Progenitor cell of endocrine pancreas (in vitro differentiated cells): ENCODE measurements around the gene MMP15. TPM values are rescaled to one million over a fixed set of nuclear protein-coding genes. Genes with fewer than 3 reads are reported as not detected.
"Not testable (repeated sequence)": the region's sequence is repeated elsewhere in the genome, so short reads cannot be mapped to it uniquely, and the experiment has no call there.

Source experiments
- DNase-seq: peaks from one replicate; pipeline ENCODE4 v3.0.0; 2021; ENCODE audit warnings: low spot score; ENCODE audit not compliant: unreplicated experiment
- H3K27ac Mint-ChIP-seq: 2 replicates; pipeline ENCODE4 v1.8.0; 2021; ENCODE audit warnings: mild to moderate bottlenecking, moderate library complexity, mixed read lengths
- H3K27me3 Mint-ChIP-seq: 2 replicates; pipeline ENCODE4 v1.8.0; 2021; ENCODE audit warnings: mixed read lengths
- H3K36me3 Mint-ChIP-seq: 2 replicates; pipeline ENCODE4 v1.8.0; 2022; ENCODE audit warnings: mixed read lengths; ENCODE audit not compliant: insufficient read depth
- H3K4me1 Mint-ChIP-seq: 2 replicates; pipeline ENCODE4 v1.8.0; 2021; ENCODE audit warnings: low read depth, mixed read lengths
- H3K4me3 Mint-ChIP-seq: 2 replicates; pipeline ENCODE4 v1.8.0; 2021; ENCODE audit warnings: low read depth, mild to moderate bottlenecking, moderate library complexity, mixed read lengths
- H3K9me3 Mint-ChIP-seq: 2 replicates; pipeline ENCODE4 v1.8.0; 2021; ENCODE audit warnings: low read depth, mixed read lengths
- total RNA-seq: library from RNA; stranded (reverse); gene quantifications from 2 replicates; pipeline ENCODE4 v1.2.1, GENCODE V29; 2021
- TF ChIP-seq, protein P1 (sequence below): fragments of 200-600 bp; sonication (generic); IDR thresholded peaks from one replicate; pipeline ENCODE4 v1.5.0; 2021; ENCODE audit warnings: antibody characterized with exemption, mild to moderate bottlenecking; ENCODE audit not compliant: unreplicated experiment

MMP15 gene
- total RNA-seq, 1 donor from 2014 or later: 85.0 TPM

DNA sequence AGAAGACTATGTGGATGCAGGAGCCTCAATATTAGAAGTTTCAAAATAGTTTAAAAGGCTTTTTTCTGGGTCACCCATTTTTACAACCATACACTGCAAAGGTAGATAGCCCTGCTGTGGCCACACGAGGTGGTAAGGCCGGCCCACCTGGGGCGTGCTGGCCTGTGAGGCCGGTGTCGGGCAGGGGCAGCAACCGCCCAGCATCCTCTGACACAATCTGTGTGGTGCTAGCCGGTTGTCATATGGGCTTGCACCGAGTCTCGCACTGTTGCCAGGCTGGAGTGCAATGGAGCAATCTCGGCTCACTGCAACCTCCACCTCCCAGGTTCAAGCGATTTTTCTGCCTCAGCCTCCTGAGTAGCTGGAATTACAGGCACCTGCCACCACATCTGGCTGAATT is 59.6 kb downstream of the MMP15 start:
- Mint-ChIP-seq H3K36me3 (no peaks in the 10 kb centered on the region), H3K4me1 (peaks cover 3% of the 10 kb centered on the region), H3K4me3 (no peak overlapping the region), H3K9me3 (no peaks in the 10 kb centered on the region), H3K27me3 (no peaks in the 10 kb centered on the region), H3K27ac (no peak overlapping the region)
- no peak for DNase-seq
- TF ChIP-seq, protein P1, sequence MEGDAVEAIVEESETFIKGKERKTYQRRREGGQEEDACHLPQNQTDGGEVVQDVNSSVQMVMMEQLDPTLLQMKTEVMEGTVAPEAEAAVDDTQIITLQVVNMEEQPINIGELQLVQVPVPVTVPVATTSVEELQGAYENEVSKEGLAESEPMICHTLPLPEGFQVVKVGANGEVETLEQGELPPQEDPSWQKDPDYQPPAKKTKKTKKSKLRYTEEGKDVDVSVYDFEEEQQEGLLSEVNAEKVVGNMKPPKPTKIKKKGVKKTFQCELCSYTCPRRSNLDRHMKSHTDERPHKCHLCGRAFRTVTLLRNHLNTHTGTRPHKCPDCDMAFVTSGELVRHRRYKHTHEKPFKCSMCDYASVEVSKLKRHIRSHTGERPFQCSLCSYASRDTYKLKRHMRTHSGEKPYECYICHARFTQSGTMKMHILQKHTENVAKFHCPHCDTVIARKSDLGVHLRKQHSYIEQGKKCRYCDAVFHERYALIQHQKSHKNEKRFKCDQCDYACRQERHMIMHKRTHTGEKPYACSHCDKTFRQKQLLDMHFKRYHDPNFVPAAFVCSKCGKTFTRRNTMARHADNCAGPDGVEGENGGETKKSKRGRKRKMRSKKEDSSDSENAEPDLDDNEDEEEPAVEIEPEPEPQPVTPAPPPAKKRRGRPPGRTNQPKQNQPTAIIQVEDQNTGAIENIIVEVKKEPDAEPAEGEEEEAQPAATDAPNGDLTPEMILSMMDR: no peak

DNA sequence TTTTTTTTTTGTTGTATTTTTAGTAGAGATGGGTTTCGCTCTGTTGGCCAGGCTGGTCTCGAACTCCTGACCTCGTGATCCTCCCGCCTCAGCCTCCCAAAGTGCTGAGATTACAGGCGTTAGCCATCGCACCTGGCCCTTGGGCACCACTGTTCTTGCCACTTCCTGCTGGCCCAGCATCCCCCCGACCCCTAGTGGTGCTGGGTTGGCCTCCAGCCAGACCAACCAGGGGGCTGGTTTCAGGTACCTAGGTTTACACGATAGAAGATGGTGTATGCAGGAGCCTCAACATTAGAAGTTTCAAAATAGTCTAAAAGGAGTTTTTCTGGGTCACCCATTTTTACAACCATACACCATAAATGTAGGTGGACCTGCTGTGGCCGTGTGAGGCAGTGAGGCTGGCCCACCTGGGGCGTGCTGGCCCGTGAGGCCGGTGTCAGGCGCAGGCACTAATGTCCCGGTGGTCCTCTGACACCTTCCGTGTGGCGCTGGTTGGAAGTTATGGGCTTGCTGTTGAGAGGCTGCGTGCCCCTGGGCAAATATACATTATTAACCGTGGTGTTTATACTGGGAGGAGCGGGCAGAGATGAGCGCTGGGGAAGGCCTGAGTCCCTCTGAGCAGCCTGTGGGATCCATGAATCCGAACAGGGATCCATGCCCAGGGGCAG is 60.2 kb downstream of the MMP15 start:
- Mint-ChIP-seq H3K27me3 (no peaks in the 10 kb centered on the region), H3K27ac (no peak overlapping the region), H3K4me3 (no peak overlapping the region), H3K4me1 (peaks cover 3% of the 10 kb centered on the region), H3K36me3 (no peaks in the 10 kb centered on the region), H3K9me3 (no peaks in the 10 kb centered on the region)
- TF ChIP-seq, protein P1: no peak
- DNase-seq: no peak

DNA sequence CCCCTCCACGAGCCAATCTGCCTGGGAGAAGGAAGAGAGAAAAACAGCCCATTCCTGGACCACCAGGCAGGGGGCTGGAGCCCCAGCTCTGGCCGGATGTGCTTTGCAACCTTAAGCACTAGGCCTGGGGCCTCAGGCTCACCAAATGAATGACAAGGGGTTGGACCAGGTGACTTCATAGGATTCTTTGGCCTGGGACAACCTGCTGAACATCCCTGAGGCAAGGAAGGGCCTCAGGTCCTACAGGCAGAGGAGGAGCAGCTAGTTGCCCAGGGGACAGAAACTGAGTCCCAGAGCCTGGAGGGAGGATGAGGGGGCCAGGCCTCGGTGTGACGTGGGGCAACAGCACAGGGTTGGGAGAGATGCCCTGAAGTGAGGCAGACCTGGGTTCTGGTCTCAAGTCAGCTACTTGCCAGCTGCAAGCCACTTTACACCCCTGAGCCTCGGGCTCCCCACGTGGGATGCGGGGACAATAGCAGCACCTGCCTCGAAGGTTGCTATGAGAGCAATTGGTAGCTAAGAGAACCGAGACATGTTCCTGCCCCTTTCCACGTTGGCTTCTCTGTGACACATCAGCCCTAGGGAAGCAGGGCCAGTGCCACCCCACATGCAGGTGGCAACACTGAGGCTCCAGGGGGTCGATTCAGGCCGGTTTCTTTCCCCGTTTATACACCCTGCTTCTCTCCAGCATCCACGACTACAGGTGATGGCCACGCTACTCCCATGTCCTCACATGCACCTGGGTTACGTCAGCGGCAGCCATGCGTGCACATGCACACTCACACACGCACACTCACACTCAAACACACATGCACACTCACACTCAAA is 61.0 kb downstream of the MMP15 start:
- Mint-ChIP-seq H3K4me3 (no peak overlapping the region), H3K9me3 (no peaks in the 10 kb centered on the region), H3K36me3 (no peaks in the 10 kb centered on the region), H3K27me3 (no peaks in the 10 kb centered on the region), H3K27ac (peak overlapping the region; percentile 86), H3K4me1 (peaks cover 3% of the 10 kb centered on the region)
- DNase-seq: no peak
- TF ChIP-seq, protein P1: no peak

DNA sequence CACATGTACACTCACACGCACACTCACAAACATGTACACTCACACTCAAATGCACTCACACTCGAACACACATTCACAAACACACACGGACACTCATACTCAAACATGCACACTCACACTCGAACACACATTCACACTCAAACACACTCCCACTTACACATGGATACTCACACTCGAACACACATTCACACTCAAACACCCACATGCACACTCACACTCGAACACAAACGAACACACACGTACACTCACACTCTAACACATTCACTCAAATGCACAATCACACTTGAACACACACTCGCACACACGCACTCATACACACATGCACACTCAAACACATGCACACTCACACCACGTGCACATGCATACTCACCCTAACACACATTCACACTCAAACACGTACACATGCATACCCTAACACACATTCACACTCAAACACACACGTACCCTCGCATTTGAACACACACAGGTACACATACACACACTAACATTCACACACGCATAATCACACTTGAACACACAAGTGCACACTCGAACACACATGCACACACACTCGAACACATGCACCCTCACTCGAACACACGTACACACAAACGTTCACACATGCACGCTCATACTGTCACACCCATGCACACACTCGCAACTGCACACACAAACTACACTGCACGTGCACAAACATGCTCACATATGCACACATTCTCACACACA is 61.8 kb downstream of the MMP15 start:
- TF ChIP-seq, protein P1: no peak
- Mint-ChIP-seq H3K27me3 (peaks cover 6% of the 10 kb centered on the region), H3K27ac (no peak overlapping the region), H3K9me3 (no peaks in the 10 kb centered on the region), H3K4me3 (no peak overlapping the region), H3K4me1 (peaks cover 3% of the 10 kb centered on the region), H3K36me3 (no peaks in the 10 kb centered on the region)
- no peak for DNase-seq

DNA sequence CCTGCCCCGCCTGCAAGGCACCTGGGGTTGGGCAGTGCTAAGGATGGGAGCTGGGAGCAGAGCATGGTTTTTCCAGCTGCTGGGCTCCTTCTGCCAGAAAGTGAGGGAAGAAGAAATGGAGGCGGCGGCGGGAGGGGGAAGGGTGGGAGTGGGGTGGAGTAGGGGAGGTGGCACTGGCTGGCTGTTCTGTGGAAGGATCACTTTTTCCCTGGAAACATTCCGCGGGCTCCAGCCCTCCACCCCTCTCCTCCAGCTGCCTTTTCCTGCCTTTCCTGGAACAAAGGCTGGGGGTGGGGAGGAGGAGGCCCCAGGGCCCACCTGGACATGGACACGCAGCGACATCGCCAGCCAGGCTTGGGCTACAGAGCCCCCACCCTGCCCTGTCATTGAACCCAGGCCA is 62.5 kb downstream of the MMP15 start:
- Mint-ChIP-seq H3K4me3 (no peak overlapping the region), H3K36me3 (no peaks in the 10 kb centered on the region), H3K27me3 (peaks cover 11% of the 10 kb centered on the region), H3K27ac (no peak overlapping the region), H3K4me1 (peaks cover 3% of the 10 kb centered on the region), H3K9me3 (no peaks in the 10 kb centered on the region)
- TF ChIP-seq, protein P1: no peak
- DNase-seq: no peak

DNA sequence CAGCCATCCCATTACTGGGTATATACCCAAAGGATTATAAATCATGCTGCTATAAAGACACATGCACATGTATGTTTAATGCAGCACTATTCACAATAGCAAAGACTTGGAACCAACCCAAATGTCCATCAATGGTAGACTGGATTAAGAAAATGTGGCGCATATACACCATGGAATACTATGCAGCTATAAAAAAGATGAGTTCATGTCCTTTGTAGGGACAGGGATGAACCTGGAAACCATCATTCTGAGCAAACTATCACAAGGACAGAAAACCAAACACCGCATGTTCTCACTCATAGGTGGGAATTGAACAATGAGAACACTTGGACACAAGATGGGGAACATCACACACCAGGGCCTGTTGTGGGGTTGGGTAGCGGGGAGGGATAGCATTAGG is 64.8 kb downstream of the MMP15 start:
- DNase-seq, H3K36me3 Mint-ChIP-seq, H3K4me3 Mint-ChIP-seq, H3K4me1 Mint-ChIP-seq, H3K27ac Mint-ChIP-seq, H3K9me3 Mint-ChIP-seq: not testable (repeated sequence)
- H3K27me3 Mint-ChIP-seq: peaks cover 11% of the 10 kb centered on the region
